ENCODE measurements around the gene GZMM. TPM values are rescaled to one million over a fixed set of nuclear protein-coding genes. Genes with fewer than 3 reads are reported as not detected.

GZMM gene
- total RNA-seq, 1 donor from 2014 or later = 2.9 TPM

GRCh38 chr19:585551-586110 lies 41.8 kb downstream of the GZMM start:
- Histone ChIP-seq H3K27me3 (peaks cover 23% of the 10 kb centered on the region), H3K27ac (no peak overlapping the region), H3K36me3 (peaks cover 27% of the 10 kb centered on the region), H3K4me1 (peaks cover 10% of the 10 kb centered on the region), H3K9me3 (no peaks in the 10 kb centered on the region), H3K4me3 (no peak overlapping the region)
- intact Hi-C loops (cut with DNase I) = no loop called here
- TF ChIP-seq CTCF (IDR thresholded peaks at IDR 0.05) = no peak
- ATAC-seq = no peak
- DNase-seq = no peak

GRCh38 chr19:588093-588740 lies 44.4 kb downstream of the GZMM start:
- Histone ChIP-seq H3K4me3 (no peak overlapping the region), H3K27ac (no peak overlapping the region), H3K27me3 (peaks cover 49% of the 10 kb centered on the region), H3K36me3 (peaks cover 4% of the 10 kb centered on the region), H3K9me3 (no peaks in the 10 kb centered on the region), H3K4me1 (peaks cover 10% of the 10 kb centered on the region)
- ATAC-seq (peak; percentile 59), DNase-seq (peak; percentile 83)
- intact Hi-C loops (cut with DNase I) = no loop called here
- peak; percentile 39 for TF ChIP-seq CTCF (IDR thresholded peaks at IDR 0.05)

GRCh38 chr19:588741-589692 lies 45.2 kb downstream of the GZMM start:
- no peaks in the 10 kb centered on the region for H3K36me3 ChIP-seq
- H3K27me3 ChIP-seq = peaks cover 51% of the 10 kb centered on the region
- TF ChIP-seq CTCF (IDR thresholded peaks at IDR 0.05) = no peak
- intact Hi-C loops (cut with DNase I) = no loop called here
- H3K4me1 ChIP-seq = peaks cover 10% of the 10 kb centered on the region
- H3K27ac ChIP-seq = no peak overlapping the region
- DNase-seq (no peak), ATAC-seq (no peak)
- H3K9me3 ChIP-seq = no peaks in the 10 kb centered on the region
- no peak overlapping the region for H3K4me3 ChIP-seq

- no peaks in the 10 kb centered on the region for H3K36me3 ChIP-seq
- peaks cover 8% of the 10 kb centered on the region for H3K4me1 ChIP-seq
- H3K27me3 ChIP-seq = peaks cover 51% of the 10 kb centered on the region
- DNase-seq = no peak
- no peak within 1 kb of the TSS for H3K4me3 ChIP-seq
- no peak for ATAC-seq
- no peaks in the 10 kb centered on the region for H3K9me3 ChIP-seq
- TF ChIP-seq CTCF (IDR thresholded peaks at IDR 0.05) = no peak
- intact Hi-C loops (cut with DNase I) = no loop called here
- no peak within 1 kb of the TSS for H3K27ac ChIP-seq
Measured at GRCh38 chr19:589693-590395, 46.0 kb downstream of the GZMM start, which contains the start of gene HCN2. TSS of gene HCN2 (plus strand) at chr19:589881. CDS start at chr19:589946, 65 bp downstream.

GRCh38 chr19:590396-590745 lies 46.5 kb downstream of the GZMM start:
- Histone ChIP-seq H3K27ac (no peak overlapping the region), H3K4me3 (no peak overlapping the region), H3K9me3 (no peaks in the 10 kb centered on the region), H3K27me3 (peaks cover 51% of the 10 kb centered on the region), H3K36me3 (no peaks in the 10 kb centered on the region), H3K4me1 (peaks cover 8% of the 10 kb centered on the region)
- intact Hi-C loops (cut with DNase I) = no loop called here
- no peak for TF ChIP-seq CTCF (IDR thresholded peaks at IDR 0.05)
- DNase-seq = no peak
- no peak for ATAC-seq
